ENCODE results near the gene AVPI1.
"Not testable (repeated sequence)": the region's sequence is repeated elsewhere in the genome, so short reads cannot be mapped to it uniquely, and the experiment has no call there.

The AVPI1 gene

DNA sequence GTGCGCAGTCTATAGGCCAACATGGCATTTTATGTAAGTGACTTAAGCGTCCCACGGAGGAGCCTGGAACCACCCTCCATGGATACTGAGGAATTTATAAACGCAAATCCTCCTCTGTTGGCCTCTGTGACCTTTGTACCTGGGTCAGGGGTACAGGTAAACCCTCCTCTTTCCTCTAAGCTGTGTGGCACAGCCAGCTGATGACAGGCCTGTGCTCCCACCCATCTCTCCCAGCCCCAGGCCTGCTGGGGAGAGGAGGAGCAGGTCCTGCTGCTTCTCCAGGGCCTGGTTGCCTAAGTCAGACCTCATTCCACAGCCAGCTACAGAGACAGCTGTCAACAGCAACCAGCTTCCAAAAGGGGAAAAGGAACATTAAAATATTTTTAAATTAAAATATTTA is 5.0 kb downstream of the AVPI1 start:
- no peak for DNase-seq

DNA sequence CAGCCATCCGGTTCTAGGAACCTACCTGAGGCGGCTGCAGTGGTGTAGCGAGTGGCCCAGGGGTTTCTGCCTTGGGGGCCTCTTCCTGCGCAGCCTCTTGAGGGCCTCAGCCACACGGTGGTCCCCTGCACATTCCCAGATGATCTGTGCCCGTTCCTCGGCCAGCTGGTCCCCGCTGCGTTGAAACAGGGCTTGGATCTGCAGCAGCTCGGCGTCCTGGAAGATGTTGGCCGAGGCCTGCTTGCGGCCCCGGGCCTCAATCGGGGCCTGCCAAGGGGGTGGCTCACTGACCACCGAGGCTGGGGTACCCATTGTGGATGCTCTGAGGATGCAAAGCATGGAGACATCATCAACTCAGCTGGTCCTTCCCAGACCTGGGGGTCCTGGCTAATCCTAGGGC is 7.4 kb downstream of the AVPI1 start:
- DNase-seq, result no peak

DNA sequence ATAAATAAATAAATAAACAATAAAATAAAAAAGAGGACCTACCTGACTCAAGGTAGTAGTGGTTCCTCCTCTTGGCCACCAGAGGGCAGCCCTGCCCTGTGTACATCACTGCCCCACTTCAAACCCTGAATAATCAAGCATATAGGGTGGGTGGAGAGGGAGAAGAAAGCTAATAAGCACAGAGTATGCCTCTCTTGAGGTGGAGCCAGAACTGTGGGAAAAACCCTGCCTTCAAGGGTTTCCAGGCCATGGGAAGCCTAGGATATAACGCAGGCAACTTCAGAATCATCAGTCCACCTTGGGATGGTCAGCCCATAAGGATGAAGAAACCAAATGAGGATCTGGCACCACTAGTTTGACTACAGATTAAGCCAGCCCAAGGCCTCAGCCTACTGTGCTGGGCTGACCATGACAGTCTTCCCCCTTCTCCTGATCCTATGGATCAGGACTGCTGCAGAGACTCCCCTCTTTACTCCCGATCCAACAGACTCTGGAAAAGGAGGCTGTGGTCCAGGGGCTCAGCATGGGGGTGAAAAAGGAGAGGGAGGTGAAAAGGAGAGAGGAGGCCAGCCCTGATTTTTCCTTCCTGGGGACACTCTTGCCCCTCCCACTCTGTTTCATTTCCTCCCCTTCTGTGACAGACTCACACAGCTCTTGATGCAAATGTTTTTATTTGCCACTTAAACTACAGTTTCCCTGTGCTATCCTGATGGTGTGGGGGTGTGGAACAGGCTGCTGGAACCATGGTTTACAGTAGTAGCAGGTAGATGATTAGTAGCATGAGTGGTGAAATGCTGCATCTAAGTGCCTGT is 10.1 kb downstream of the AVPI1 start:
- peak; percentile 37 to 45 for DNase-seq

DNA sequence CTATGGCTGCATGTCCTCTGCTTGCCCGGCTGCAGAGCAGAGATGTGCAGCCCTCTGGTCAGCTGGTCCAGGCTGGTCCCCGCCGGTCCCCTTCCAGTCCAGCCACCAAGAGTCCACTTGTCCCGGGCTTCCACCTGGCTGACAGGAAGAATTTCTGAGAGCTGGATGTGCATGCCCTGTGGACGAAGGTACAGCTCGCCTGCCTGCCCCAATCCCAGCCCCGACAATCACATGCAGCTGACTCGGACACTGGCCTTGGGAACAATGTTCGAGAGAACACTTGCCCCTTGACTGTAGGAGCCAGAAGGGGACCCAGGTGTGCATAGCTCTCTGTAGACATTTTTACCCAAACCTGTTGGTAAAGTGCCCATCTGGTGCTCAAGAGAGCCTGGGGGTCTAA is 11.8 kb downstream of the AVPI1 start:
- DNase-seq, result no peak

DNA sequence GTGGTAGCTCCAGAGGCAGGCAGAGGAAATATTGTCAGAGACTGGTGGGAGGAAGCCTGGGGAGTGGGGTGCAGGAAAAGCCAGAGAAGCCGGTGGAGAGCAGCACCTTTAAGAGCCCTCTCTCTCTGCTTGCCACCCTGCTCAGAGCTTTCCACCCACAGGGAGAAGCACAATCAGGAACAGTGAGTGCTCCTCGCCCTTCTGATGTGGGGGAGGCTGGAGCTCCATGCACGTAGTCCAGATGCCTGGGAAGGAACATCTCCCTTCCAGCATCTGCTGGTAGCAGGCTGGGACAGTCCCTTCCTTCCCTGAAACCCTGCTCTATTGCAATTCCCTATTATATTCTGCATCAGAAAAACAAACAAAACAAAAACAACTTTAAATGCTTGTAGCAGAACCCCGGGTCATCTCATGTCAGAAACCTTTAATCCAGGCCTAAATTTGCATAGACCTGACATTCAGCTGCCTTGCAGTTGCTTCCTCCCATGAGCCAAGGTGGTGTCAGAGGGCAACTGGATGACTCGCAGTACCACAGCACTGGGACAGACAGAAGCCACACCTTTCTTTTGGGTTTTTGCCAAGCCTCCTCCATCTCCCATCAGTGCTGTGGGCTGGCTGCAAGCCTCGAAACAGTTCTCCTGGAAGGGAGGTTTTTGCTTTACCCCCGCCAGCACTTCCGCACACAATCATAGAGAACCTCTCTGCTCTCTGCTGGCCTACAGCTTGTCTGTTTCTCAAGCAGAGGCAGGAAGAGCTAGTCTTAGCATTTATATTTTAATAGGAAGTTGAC is 13.1 kb downstream of the AVPI1 start:
- DNase-seq, result no peak

DNA sequence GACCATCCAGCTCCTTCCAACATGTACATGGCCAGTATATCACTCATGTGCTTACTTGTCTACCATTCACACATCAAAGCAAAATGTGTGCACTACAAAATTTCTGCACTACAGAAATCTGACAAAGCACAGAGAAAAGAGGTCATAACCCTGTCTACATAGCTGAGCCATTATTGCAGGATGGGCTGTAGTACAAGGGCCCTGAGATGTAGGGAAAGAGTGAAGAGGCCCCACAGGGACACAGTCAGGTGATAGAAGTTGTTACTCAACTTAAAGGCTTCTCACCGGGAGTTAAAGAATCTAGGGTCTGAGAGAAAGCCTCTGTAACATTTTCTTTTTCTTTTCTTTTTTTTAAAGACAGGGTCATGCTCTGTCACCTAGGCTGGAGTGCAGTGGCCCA is 17.5 kb downstream of the AVPI1 start:
- DNase-seq, result no peak

DNA sequence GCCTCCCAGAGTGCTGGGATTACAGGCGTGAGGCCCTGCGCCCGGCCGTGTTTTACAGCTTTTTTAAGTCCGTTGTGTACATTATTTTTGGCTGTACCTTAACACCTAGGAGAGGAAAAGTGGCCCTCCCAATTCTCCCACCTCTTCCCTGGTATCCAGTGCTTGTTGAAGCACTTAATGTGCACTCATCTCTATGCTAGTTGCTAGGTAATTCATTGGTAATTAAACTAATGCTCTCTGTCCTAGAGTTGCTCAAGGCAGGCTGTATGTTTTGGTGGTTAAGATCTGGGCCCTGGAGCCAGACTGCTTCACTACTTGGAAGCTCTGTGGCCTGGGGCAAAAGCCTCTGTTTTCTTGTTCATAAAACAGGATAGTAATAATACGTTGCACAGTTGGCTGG is 19.6 kb downstream of the AVPI1 start:
- no peak for DNase-seq

DNA sequence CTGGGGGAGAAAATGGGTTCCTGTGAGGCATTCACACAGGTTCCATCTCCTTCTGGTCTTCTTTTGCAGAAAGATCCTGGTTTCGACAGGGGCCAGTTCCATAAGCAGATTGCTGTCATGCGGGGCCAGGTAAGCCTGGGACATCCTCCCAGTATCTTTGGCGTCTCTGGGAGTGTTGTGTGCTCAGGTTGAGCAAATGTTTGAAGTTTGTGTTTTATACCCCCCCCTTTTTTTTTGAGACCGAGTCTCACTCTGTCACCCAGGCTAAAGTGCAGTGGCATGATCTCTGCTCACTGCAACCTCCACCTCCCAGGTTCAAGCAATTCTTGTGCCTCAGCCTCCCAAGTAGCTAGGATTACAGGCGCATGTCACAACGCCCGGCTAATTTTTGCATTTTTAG is 20.0 kb downstream of the AVPI1 start:
- DNase-seq, result no peak

DNA sequence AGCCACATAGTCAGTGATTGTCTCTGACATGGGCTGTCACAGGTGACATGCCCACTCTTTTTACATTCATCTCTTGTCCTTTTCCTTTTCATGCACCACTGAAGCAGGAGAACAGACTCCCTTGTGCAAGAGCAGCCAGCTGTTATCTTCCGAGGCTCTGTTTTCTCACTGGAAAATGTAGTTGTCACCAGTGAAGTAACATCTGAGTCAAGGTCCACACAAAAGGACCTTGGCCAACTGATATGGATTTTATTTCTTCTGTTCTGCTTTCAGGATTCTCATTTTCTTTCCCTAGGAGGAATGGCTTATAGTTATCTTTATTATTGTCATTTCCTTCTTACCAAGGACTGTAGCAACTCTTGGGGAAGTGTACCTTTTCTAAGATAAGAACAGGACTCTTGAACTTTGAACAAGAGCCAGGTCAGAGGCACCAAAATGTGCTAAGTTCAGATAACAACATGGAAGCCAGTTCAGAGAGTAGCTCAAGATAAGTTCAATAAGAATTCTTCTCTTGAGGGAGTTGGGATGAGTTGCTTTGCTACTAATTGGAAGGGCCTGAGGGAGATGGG is 22.7 kb downstream of the AVPI1 start:
- no peak for DNase-seq

DNA sequence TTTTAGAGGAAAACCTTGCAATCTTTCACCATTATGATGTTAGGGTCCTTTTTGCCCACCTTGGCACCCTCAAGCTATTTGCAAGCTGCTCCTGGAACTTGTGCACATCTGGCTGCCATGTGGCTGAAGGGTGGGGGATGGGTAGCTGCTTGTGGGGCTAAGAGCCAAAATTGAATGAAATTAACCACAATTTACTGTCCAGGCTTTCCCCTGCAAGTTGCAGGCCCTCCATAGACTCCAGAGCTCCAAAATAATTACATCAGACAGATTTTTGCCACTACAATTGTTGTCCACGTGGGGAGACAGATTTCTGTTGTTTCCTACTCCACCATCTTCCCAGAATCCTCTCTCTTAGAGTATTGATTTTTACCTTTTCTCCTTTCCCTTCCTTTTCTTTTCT is 27.5 kb downstream of the AVPI1 start:
- no peak for DNase-seq

DNA sequence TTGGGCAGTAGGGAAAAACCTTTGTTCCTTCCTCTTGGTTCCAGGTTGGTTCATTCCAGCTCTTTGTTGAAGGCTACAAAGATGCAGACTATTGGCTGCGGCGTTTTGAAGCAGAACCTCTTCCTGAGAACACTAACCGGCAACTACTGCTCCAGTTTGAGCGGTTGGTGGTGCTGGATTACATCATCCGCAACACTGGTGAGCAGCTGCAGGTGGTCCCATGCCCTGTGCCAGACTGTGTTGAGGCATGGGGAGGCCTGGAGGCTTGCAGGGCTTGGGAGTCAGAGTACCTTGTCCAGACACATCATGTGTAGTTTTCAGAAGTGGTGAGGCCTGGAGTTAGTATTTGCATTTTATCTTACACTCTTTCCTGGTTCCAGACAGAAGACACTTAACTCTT is 30.3 kb downstream of the AVPI1 start:
- no peak for DNase-seq

DNA sequence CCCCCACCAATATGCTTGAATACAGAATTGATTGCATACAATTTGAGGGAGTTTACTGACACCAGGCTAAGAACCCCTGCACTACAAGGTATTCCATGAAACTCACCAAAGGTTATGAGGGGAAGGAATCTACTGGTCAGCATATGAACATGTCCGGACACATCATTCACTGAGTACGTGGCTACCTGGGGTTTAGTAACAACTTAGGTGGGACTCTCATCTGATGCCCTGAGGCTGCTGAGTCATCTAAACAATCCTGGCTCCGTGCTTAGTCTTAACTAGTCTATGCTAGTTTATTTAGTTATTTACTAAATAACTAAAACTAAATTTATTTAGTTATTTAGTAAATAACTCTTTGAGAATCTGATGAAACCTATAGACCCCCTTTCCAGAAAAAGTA is 35.3 kb downstream of the AVPI1 start:
- DNase-seq, result no peak

DNA sequence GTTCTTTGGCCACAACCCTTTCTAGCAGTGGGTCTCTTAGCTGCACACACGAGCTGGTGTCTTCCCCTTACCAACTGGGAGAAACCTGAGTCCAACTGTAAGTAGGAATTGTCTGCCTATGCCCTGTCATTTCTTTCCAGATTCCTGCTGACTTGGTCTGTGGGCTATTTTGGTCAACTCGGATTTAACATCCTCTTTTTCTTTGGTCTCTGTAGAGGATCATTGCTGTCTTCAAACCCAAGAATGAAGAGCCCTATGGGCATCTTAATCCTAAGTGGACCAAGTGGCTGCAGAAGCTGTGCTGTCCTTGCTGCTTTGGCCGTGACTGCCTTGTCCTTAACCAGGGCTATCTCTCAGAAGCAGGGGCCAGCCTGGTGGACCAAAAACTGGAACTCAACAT is 36.3 kb downstream of the AVPI1 start:
- no peak for DNase-seq

DNA sequence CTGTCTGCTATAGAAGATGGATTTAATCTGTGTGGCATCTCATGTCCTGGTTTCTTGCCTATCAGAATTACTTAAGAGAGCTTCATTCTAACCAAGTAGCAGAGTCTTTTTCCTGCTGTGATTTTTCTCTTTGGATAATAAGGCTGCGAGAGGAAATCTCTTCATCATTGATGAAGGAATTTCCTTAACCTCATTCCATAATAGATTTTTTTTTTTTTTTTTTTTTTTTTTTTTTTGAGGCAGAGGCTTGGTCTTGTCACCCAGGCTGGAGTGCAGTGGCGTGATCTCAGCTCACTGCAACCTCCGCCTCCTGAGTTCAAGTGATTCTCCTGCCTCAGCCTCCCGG is 37.7 kb downstream of the AVPI1 start:
- not testable (repeated sequence) for DNase-seq

DNA sequence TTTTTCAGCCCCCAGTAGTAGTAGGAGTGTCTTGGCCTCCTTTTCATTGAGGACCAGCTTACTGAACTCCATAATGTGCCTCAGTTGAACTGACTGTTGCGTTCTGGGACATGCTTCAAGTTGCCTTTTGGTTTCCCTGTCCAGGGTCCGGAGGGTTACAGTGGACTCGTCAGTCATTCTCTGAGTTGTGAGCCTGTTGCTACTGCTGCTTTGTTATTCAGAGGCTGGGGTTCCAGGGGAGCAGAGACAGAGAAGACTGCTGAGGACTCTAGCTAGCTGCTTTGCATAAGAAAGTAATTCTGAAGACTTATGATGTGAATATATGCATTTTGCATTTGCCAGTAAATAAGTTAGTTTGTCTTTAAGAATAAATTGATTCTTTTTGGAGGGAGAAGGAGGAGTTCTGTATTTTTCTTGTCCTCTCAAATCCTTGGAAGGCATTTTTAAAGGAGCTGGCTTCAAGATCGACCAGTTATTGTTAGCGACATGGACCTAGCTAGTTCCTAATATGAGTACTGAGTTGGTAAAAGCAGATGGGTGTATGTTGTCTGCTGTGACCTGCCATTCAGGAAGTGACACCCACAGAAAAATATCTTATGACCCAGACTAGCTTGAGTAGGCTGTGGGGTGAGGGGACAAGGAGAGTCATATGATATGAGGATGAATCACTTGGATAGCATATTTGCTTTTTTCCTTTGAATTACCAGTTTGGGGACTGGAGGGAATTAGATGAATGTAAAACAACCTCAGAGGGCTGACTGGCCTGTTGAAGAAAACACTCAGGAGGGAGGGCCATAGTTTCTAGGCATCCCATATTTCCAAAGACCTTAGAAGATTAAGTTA is 38.3 kb downstream of the AVPI1 start:
- DNase-seq, result peak in 1 of 2 experiments; percentile 48

DNA sequence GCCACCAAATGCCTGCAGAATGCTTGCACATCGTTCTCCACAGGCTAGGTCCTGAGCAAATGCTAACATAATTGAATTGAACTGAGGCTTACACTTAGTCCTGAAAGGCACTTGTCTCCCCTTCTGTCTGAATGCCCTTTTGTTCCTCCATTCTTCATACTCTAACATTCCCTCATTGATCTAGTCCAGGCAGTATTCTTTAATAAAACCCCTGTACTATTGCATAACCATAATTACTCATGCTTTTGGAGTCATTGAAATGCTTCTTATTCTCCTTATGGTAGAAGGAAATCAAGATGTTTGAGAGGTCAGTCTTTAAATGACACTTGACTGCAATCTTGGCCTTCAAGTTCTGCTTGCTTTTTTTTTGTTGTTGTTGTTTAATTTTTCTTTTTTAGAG is 39.5 kb downstream of the AVPI1 start:
- DNase-seq, result no peak

DNA sequence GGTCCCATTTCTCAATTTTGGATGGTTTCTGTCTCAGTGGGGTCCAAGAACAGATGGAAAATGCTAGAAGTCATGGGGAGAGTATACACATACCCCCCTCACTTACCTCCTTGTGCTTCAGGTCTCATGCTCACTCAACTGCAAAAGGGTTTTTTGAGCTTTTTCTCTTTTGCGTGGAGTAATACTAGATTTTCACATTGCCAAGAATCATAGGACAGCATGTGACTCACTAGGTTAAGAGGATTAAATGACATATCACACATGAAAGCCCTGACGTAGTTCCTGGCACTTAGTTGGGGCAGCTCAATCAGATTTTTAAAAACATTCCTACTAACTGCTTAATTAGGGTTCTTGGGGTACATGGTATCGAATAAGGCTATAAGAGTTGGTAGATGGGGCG is 42.1 kb downstream of the AVPI1 start:
- no peak for DNase-seq

DNA sequence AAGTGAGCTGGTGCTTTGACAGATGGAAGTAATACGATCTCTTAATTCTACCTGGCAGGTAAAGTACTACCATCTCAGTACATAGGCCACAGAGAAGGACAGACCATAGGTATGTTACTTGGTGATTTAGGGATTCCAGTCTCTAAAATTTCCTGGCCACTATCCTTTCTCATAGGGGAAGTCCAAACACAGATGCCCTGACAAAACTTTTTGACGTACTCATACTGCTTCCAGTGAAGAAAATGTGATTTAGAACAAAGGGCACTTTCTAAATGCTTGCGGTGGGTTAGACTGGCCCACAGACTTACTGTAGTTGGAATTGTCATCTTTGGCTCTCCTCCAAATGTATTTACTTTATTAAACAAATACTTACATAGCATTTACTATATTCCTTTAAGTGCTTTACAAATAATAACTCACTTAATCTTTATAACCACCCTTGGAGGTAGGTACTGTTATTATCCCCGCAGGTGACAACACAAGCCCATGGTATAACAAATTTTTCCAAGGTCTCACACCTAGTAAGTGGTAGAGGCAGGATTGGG is 43.5 kb downstream of the AVPI1 start:
- no peak for DNase-seq

DNA sequence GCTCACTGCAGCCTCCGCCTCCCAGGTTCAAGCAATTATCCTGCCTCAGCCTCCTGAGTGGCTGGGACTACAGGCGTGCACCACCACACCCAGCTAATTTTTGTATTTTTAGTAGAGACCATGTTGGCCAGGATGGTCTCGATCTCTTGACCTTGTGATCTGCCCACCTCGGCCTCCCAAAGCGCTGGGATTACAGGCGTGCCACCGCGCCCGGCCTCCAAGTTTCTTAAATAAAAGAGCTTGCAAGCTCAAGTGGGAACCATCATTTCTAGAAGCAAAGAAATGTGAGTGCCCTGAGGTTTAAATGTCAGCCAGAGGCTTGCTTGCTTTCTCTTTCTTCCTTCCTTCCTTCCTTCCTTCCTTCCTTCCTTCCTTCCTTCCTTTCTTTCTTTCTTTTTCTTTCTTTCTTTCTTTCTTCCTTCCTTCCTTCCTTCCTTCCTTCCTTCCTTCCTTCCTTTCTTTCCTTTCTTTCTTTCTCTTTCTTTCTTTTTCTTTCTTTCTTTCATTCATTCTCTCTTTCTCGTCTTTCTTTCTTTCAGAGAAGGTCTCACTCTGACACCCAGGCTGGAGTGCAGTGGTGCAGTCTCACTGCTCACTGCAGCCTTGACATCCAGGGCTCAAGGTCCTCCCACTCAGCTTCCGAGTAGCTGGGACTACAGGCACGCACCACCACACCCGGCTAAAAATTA is 44.4 kb downstream of the AVPI1 start:
- DNase-seq, result not testable (repeated sequence)

DNA sequence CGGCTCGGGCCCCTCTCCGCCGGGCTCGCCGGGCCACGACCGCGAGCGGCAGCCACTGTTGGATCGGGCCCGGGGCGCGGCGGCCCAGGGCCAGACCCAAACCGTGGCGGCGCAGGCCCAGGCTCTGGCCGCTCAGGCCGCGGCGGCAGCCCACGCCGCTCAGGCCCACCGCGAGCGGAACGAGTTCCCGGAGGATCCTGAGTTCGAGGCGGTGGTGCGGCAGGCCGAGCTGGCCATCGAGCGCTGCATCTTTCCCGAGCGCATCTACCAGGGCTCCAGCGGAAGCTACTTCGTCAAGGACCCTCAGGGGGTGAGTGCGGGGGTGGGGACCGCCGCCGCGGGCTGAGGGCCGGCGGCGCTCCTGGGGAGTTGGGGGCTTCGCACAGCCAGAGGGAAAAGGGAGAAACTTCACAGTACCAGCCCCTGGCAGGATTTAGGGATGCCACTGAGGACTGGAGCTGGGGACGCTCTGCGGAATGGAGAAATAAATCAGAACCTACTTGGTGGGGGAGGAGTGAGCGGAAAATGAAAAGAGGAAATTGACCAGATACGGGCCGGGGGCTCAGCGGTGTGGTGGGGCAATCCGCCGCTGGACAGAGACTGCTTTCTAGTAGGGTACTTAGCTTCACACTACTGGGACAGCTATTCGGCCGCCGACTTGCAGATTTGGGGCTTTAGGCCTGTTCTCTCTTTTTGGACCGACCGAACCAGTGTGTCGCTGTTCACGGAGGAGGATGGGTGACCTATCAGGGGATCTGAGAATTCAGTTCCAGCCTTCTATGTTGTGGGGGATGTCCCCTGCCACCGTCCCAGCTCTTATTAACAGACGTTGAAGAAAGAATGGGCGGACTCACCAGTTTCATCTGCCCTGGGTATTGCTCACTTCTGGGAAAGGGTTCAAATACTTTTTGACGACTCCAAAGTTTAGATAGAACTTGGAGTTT is 45.9 kb downstream of the AVPI1 start:
- peak in 1 of 2 experiments; percentile 3 for DNase-seq

Measured in stimulated activated CD4-positive, alpha-beta T cell treated with anti-CD3 and anti-CD28 coated beads, Interleukin-4, amount 100 ng/mL, for 4 hours (primary cell).